ENCODE measurements around the gene RPS6KB1. TPM values are rescaled to one million over a fixed set of nuclear protein-coding genes. Genes with fewer than 3 reads are reported as not detected.

RPS6KB1 gene
- total and polyA plus RNA-seq, 9 of the 15 experiments (the other 6 are each of a cell fraction or from before 2014, with no cell fraction given) = 8.8 to 60.7 (median 35.1) TPM

GRCh38 chr17:59845595-59846393, 47.1 kb upstream of the RPS6KB1 start (continued):
- TF ChIP-seq ZSCAN32 (CRISPR knock-in tag; IDR thresholded peaks at IDR 0.05) (no peak), ARHGAP35 (IDR thresholded peaks at IDR 0.05; ENCODE audit: partially characterized antibody) (no peak), ZFX (CRISPR knock-in tag; IDR thresholded peaks at IDR 0.05) (peak; percentile 29; the same call in 1 of the 2 replicates), SMARCE1 (IDR thresholded peaks at IDR 0.05) (no peak), CHD2 (IDR thresholded peaks at IDR 0.05; ENCODE audit: low read depth, low read length) (0 out of 2 replicates have a peak, but pooled peaks have one; percentile 46), ZBTB11 (CRISPR knock-in tag; IDR thresholded peaks at IDR 0.05) (peak in 2 of 3 experiments; percentile 5 to 93; a peak in 2 of 6 replicates), CEBPB (tag; IDR thresholded peaks at IDR 0.05) (no peak), FOXP1 (CRISPR knock-in tag; IDR thresholded peaks at IDR 0.05) (0 out of 2 replicates have a peak, but pooled peaks have one; percentile 35), NFATC3 (IDR thresholded peaks at IDR 0.05) (0 out of 2 replicates have a peak, but pooled peaks have one; percentile 30), KAT2B (IDR thresholded peaks at IDR 0.05; ENCODE audit: low read depth, low read length) (no peak), ATF7 (IDR thresholded peaks at IDR 0.05) (no peak), ZNF175 (CRISPR knock-in tag; IDR thresholded peaks at IDR 0.05; ENCODE audit: low read depth) (no peak), ZKSCAN8 (CRISPR knock-in tag; IDR thresholded peaks at IDR 0.05) (peak; percentile 85), NFXL1 (CRISPR knock-in tag; IDR thresholded peaks at IDR 0.05) (peak; percentile 78), HMGN3 (IDR thresholded peaks at IDR 0.05; ENCODE audit: borderline replicate concordance, extremely low read depth, insufficient read length, low read depth, low read length) (no peak), ZC3H11A (IDR thresholded peaks at IDR 0.05; ENCODE audit: low read depth, low read length) (no peak), IFI16 (CRISPR knock-in tag; IDR thresholded peaks at IDR 0.05) (no peak), SFPQ (IDR thresholded peaks at IDR 0.05; ENCODE audit: low read depth, low read length) (no peak), ZFP1 (CRISPR knock-in tag; IDR thresholded peaks at IDR 0.05) (no peak), ATF3 (IDR thresholded peaks at IDR 0.05) (no peak), ATF3 (CRISPR knock-in tag; conservative IDR thresholded peaks at IDR 0.05) (no peak), ZNF274 (IDR thresholded peaks at IDR 0.05; ENCODE audit: borderline replicate concordance, low read depth, low read length) (0 out of 2 replicates have a peak, but pooled peaks have one; percentile 15), ZNF551 (CRISPR knock-in tag; IDR thresholded peaks at IDR 0.05) (no peak)
